Smooth muscle cell (in vitro differentiated cells): ENCODE results near the gene SH3PXD2A. TPM values are rescaled to one million over a fixed set of nuclear protein-coding genes. Genes with fewer than 3 reads are reported as not detected.
"Not testable (repeated sequence)": the region's sequence is repeated elsewhere in the genome, so short reads cannot be mapped to it uniquely, and the experiment has no call there.

ENCODE experiments used
- DNase-seq: peaks from one replicate; lab custom pipeline; 2025; ENCODE audit not compliant: unreplicated experiment; lab: John Stamatoyannopoulos, UW
- H2AFZ ChIP-seq: fragments of 200-600 bp; sonication (generic); 2 replicates; pipeline ENCODE4 v1.6.0; 2016; ENCODE audit warnings: antibody characterized with exemption, low read depth, mild to moderate bottlenecking
- H3F3A ChIP-seq: fragments of 200-600 bp; sonication (generic); 2 replicates; pipeline ENCODE4 v1.6.0; 2017; ENCODE audit warnings: antibody characterized with exemption, low read depth
- H3K27ac ChIP-seq: fragments of 200-600 bp; sonication (generic); 2 replicates; pipeline ENCODE4 v1.5.1; 2016; ENCODE audit warnings: low read depth, mild to moderate bottlenecking
- H3K27me3 ChIP-seq: fragments of 200-600 bp; sonication (generic); 2 replicates; pipeline ENCODE4 v1.6.1; 2016; ENCODE audit warnings: low read depth, mild to moderate bottlenecking
- H3K36me3 ChIP-seq: fragments of 200-600 bp; sonication (generic); 2 replicates; pipeline ENCODE4 v1.5.1; 2016; ENCODE audit warnings: low read depth
- H3K4me1 ChIP-seq: fragments of 200-600 bp; sonication (generic); 2 replicates; pipeline ENCODE4 v1.5.1; 2016; ENCODE audit warnings: low read depth
- H3K4me2 ChIP-seq: fragments of 200-600 bp; sonication (generic); 2 replicates; pipeline ENCODE4 v1.6.0; 2016; ENCODE audit warnings: mild to moderate bottlenecking
- H3K4me3 ChIP-seq: fragments of 200-600 bp; sonication (generic); 2 replicates; pipeline ENCODE4 v1.5.1; 2016; ENCODE audit warnings: mild to moderate bottlenecking
- H3K79me2 ChIP-seq: fragments of 200-600 bp; sonication (generic); 2 replicates; pipeline ENCODE4 v1.6.0; 2016; ENCODE audit warnings: low read depth, mild to moderate bottlenecking
- H3K9ac ChIP-seq: fragments of 200-600 bp; sonication (generic); 2 replicates; pipeline ENCODE4 v1.6.0; 2016; ENCODE audit warnings: low read depth
- H3K9me3 ChIP-seq: fragments of 200-600 bp; sonication (generic); replicated peaks from 2 replicates; pipeline ENCODE4 v1.5.1; 2016; ENCODE audit warnings: low read depth
- H4K20me1 ChIP-seq: fragments of 200-600 bp; sonication (generic); 2 replicates; pipeline ENCODE4 v1.6.0; 2016; ENCODE audit warnings: low read depth
- CTCF ChIP-seq: fragments of 200-600 bp; sonication (generic); IDR thresholded peaks from 2 replicates; pipeline ENCODE4 v1.5.1; 2017; ENCODE audit warnings: borderline replicate concordance, mild to moderate bottlenecking, antibody characterized with exemption; ENCODE audit not compliant: insufficient read depth, poor library complexity, severe bottlenecking
- WGBS: methylation state at CpG from one replicate; pipeline ENCODE4 v1.1.7; 2016; ENCODE audit warnings: low lambda C conversion rate; 5-methylcytosine and 5-hydroxymethylcytosine counted together
- polyA plus RNA-seq: library from polyadenylated mRNA; unstranded; fragments of >200 nt; fragmentation: Nextera tagmentation; extraction: Ambion mirVana; gene quantifications from 2 replicates; pipeline ENCODE4 v1.2.1, GENCODE V29; 2016
- total RNA-seq: library from RNA; depleted of rRNA; stranded (reverse); fragments of >200 nt; gene quantifications from 2 replicates; pipeline ENCODE4 v1.2.3, GENCODE V29; 2014

SH3PXD2A gene
- total and polyA plus RNA-seq, 2 experiments from 2014 or later: 30.1 to 37.9 TPM

GRCh38 chr10:103814626-103815370 is 40.6 kb downstream of the SH3PXD2A start:
- Histone ChIP-seq H3F3A (peaks cover 6% of the 10 kb centered on the region), H2AFZ (no peak overlapping the region), H3K9ac (no peak overlapping the region), H3K27me3 (no peaks in the 10 kb centered on the region), H3K27ac (peak overlapping the region; percentile 39), H3K4me3 (no peak overlapping the region), H3K4me1 (peaks cover 19% of the 10 kb centered on the region), H4K20me1 (peaks cover 100% of the 10 kb centered on the region), H3K79me2 (peaks cover 80% of the 10 kb centered on the region), H3K9me3 (no peaks in the 10 kb centered on the region), H3K36me3 (no peaks in the 10 kb centered on the region), H3K4me2 (peak overlapping the region; percentile 52)
- DNase-seq: no peak
- WGBS: 48% methylated on average over 4 of the region's 4 CpGs
- TF ChIP-seq CTCF: no peak

GRCh38 chr10:103814105-103814504 is 41.3 kb downstream of the SH3PXD2A start:
- Histone ChIP-seq H3K9ac (no peak overlapping the region), H3K79me2 (peaks cover 83% of the 10 kb centered on the region)

GRCh38 chr10:103813312-103813711 is 42.1 kb downstream of the SH3PXD2A start:
- not testable (repeated sequence) for H3K27me3 ChIP-seq, H2AFZ ChIP-seq, H3K4me2 ChIP-seq, H3K4me3 ChIP-seq, H3K27ac ChIP-seq, DNase-seq, H3K9me3 ChIP-seq, H3F3A ChIP-seq, H3K9ac ChIP-seq, H3K36me3 ChIP-seq
- Histone ChIP-seq H3K79me2 (peaks cover 85% of the 10 kb centered on the region), H4K20me1 (peaks cover 100% of the 10 kb centered on the region), H3K4me1 (peaks cover 13% of the 10 kb centered on the region)
- WGBS: 99% methylated on average over 4 of the region's 4 CpGs

More at GRCh38 chr10:103814105-103814504, 41.3 kb downstream of the SH3PXD2A start:
- peaks cover 19% of the 10 kb centered on the region for H3K4me1 ChIP-seq
- no peak overlapping the region for H3K4me3 ChIP-seq
- WGBS: 76% methylated on average over 7 of the region's 7 CpGs
- H3K27ac ChIP-seq: peak overlapping the region; percentile 39
- H3K4me2 ChIP-seq: no peak overlapping the region
- H4K20me1 ChIP-seq: peaks cover 100% of the 10 kb centered on the region
- DNase-seq: no peak
- no peaks in the 10 kb centered on the region for H3K36me3 ChIP-seq
- peaks cover 6% of the 10 kb centered on the region for H3F3A ChIP-seq
- H3K27me3 ChIP-seq: no peaks in the 10 kb centered on the region
- no peaks in the 10 kb centered on the region for H3K9me3 ChIP-seq
- no peak overlapping the region for H2AFZ ChIP-seq
- no peak for TF ChIP-seq CTCF

GRCh38 chr10:103812432-103812831 is 42.9 kb downstream of the SH3PXD2A start:
- Histone ChIP-seq H3K4me3 (no peak overlapping the region), H3K9me3 (no peaks in the 10 kb centered on the region), H3K36me3 (no peaks in the 10 kb centered on the region), H2AFZ (no peak overlapping the region), H4K20me1 (peaks cover 100% of the 10 kb centered on the region), H3K79me2 (peaks cover 91% of the 10 kb centered on the region), H3K9ac (no peak overlapping the region), H3K4me1 (peaks cover 7% of the 10 kb centered on the region), H3K27ac (no peak overlapping the region), H3F3A (no peaks in the 10 kb centered on the region), H3K27me3 (no peaks in the 10 kb centered on the region), H3K4me2 (no peak overlapping the region)
- 83% methylated on average over 4 of the region's 4 CpGs for WGBS
- no peak for TF ChIP-seq CTCF
- no peak for DNase-seq
